Esophagus muscularis mucosa (tissue), 3 donors: Measurements from ENCODE around the gene ECD.

ENCODE experiments used
- POLR2AphosphoS5 ChIP-seq, 2 donors: sonication (generic); formaldehyde crosslinking; IDR thresholded peaks; one replicate each; pipeline ENCODE4 v1.6.1; 2017; ENCODE audit warnings: antibody characterized with exemption in 2 of 2
- TF ChIP-seq, protein P1 (sequence below), 3 experiments: fragments of 200-600 bp in 2 of 3; fragments of 450-650 bp in 1 of 3; sonication (generic) in 2 of 3; IDR thresholded peaks; one replicate each; pipeline ENCODE4 v1.5.1; 2017 to 2019; ENCODE audit warnings: antibody characterized with exemption in 3 of 3, mild to moderate bottlenecking in 2 of 3, moderate library complexity in 1 of 3

- TF ChIP-seq, protein P1, sequence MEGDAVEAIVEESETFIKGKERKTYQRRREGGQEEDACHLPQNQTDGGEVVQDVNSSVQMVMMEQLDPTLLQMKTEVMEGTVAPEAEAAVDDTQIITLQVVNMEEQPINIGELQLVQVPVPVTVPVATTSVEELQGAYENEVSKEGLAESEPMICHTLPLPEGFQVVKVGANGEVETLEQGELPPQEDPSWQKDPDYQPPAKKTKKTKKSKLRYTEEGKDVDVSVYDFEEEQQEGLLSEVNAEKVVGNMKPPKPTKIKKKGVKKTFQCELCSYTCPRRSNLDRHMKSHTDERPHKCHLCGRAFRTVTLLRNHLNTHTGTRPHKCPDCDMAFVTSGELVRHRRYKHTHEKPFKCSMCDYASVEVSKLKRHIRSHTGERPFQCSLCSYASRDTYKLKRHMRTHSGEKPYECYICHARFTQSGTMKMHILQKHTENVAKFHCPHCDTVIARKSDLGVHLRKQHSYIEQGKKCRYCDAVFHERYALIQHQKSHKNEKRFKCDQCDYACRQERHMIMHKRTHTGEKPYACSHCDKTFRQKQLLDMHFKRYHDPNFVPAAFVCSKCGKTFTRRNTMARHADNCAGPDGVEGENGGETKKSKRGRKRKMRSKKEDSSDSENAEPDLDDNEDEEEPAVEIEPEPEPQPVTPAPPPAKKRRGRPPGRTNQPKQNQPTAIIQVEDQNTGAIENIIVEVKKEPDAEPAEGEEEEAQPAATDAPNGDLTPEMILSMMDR (IDR thresholded peaks at IDR 0.05) = no peak
- TF ChIP-seq POLR2AphosphoS5 (IDR thresholded peaks at IDR 0.05) = no peak
Observed at GRCh38 chr10:73099141-73099540, 68.7 kb downstream of the ECD start.
